Gastrocnemius medialis (tissue), 4 donors: ENCODE results near the gene TENT5C.

Source experiments
- POLR2A ChIP-seq, 2 donors: fragments of 450-650 bp; IDR thresholded peaks; one replicate each; pipeline ENCODE4 v1.6.1; 2017; ENCODE audit warnings: antibody characterized with exemption in 2 of 2, mild to moderate bottlenecking in 2 of 2, moderate library complexity in 2 of 2
- TF ChIP-seq, protein P1 (sequence below), 5 experiments: fragments of 450-650 bp in 3 of 5; fragments of 200-600 bp in 2 of 5; sonication (generic) in 2 of 5; IDR thresholded peaks in 4 of 5; conservative IDR thresholded peaks in 1 of 5; 1 replicate in 4 of 5; 2 replicates in 1 of 5; pipeline ENCODE4 v1.5.1; 2016 to 2019; ENCODE audit warnings: antibody characterized with exemption in 5 of 5, mild to moderate bottlenecking in 3 of 5, moderate library complexity in 3 of 5

DNA sequence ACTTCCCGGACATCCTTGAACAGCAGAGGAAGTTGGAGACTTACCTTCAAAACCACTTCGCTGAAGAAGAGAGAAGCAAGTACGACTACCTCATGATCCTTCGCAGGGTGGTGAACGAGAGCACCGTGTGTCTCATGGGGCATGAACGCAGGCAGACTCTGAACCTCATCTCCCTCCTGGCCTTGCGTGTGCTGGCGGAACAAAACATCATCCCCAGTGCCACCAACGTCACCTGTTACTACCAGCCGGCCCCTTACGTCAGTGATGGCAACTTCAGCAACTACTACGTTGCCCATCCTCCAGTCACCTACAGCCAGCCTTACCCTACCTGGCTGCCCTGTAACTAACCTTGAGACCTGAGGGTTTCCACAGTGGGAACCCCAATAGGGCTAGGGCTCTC lies 17.9 kb downstream of the TENT5C start:
- TF ChIP-seq, protein P1, sequence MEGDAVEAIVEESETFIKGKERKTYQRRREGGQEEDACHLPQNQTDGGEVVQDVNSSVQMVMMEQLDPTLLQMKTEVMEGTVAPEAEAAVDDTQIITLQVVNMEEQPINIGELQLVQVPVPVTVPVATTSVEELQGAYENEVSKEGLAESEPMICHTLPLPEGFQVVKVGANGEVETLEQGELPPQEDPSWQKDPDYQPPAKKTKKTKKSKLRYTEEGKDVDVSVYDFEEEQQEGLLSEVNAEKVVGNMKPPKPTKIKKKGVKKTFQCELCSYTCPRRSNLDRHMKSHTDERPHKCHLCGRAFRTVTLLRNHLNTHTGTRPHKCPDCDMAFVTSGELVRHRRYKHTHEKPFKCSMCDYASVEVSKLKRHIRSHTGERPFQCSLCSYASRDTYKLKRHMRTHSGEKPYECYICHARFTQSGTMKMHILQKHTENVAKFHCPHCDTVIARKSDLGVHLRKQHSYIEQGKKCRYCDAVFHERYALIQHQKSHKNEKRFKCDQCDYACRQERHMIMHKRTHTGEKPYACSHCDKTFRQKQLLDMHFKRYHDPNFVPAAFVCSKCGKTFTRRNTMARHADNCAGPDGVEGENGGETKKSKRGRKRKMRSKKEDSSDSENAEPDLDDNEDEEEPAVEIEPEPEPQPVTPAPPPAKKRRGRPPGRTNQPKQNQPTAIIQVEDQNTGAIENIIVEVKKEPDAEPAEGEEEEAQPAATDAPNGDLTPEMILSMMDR (IDR thresholded peaks at IDR 0.05 in 4 of 5, conservative IDR thresholded peaks at IDR 0.05 in 1 of 5) = no peak
- TF ChIP-seq POLR2A (IDR thresholded peaks at IDR 0.05) = no peak
